Measurements from ENCODE around the gene SPPL3. TPM values are rescaled to one million over a fixed set of nuclear protein-coding genes. Genes with fewer than 3 reads are reported as not detected.

SPPL3 gene
- total RNA-seq, 1 experiment from 2014 or later, result 39.7 TPM

DNA sequence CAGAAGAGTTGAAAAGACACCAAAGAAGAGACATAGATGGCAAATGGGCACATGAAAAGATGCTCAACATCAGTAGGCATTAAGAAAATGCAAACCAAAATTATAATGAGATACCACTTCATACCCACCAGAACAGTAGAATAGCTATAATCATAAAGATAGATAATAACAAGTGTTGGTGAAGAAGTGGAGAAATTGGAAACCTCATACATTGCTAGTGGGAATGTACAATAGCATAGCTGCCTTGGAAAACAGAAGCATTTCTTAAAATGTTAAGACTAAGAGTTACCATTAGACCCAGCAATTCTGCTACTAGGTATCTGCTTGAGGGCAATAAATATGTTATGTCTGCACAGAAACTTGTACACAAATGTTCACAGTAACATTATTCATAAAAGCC lies 99.7 kb downstream of the SPPL3 start:
- ATAC-seq (no peak), DNase-seq (ENCODE audit: low read depth, low spot score) (no peak)
- Histone ChIP-seq H3K9me2 (ENCODE audit: insufficient read depth) (no peaks in the 10 kb centered on the region), H3K4me2 (ENCODE audit: low read length) (no peak overlapping the region), H3K4me3 (replicated peaks in 1 of 2; ENCODE audit: low read depth in 1 of 2, low read length in 2 of 2) (no peak overlapping the region), H3K79me2 (ENCODE audit: insufficient read depth, low read length) (no peaks in the 10 kb centered on the region), H3K9ac (ENCODE audit: low read length) (no peak overlapping the region), H3K27ac (ENCODE audit: low read depth, low read length) (no peak overlapping the region), H3K27me3 (ENCODE audit: insufficient read depth, low read length) (no peaks in the 10 kb centered on the region), H3K9me3 (ENCODE audit: control insufficient read depth in 1 of 2, insufficient read depth in 1 of 2, low read depth in 1 of 2, low read length in 2 of 2) (no peaks in the 10 kb centered on the region), H3K4me1 (ENCODE audit: control insufficient read depth in 1 of 2, insufficient read depth in 2 of 2, low read length in 2 of 2) (no peaks in the 10 kb centered on the region), H4K20me1 (ENCODE audit: insufficient read depth) (no peaks in the 10 kb centered on the region), H2AFZ (ENCODE audit: low read depth, low read length, poor library complexity, severe bottlenecking) (no peak overlapping the region), H3K36me3 (ENCODE audit: control insufficient read depth in 1 of 2, insufficient read depth in 2 of 2, low read length in 2 of 2) (no peaks in the 10 kb centered on the region)
- TF ChIP-seq ELF1 (IDR thresholded peaks at IDR 0.05; ENCODE audit: borderline replicate concordance, low read depth) (no peak), ZNF274 (IDR thresholded peaks at IDR 0.05; ENCODE audit: low read depth, low read length) (no peak), SRF (IDR thresholded peaks at IDR 0.05; ENCODE audit: low read depth) (no peak), EZH2 (IDR thresholded peaks at IDR 0.05) (no peak), FOSL1 (IDR thresholded peaks at IDR 0.05; ENCODE audit: low read depth) (no peak), CBX3 (IDR thresholded peaks at IDR 0.05; ENCODE audit: low read depth) (no peak), POLR2AphosphoS5 (IDR thresholded peaks at IDR 0.05; ENCODE audit: low read depth, low read length) (no peak), ZFX (IDR thresholded peaks at IDR 0.05) (no peak), JUND (IDR thresholded peaks at IDR 0.05) (no peak), YY1 (IDR thresholded peaks at IDR 0.05; ENCODE audit: extremely low read depth, insufficient replicate concordance, low read depth, low read length) (no peak), POLR2A (IDR thresholded peaks at IDR 0.05; ENCODE audit: borderline replicate concordance, extremely low read depth, insufficient read depth, insufficient read length) (no peak), CEBPB (IDR thresholded peaks at IDR 0.05; ENCODE audit: low read depth) (no peak), SP1 (IDR thresholded peaks at IDR 0.05; ENCODE audit: low read depth) (no peak), RAD21 (IDR thresholded peaks at IDR 0.05; ENCODE audit: low read depth) (no peak), EZH2phosphoT487 (IDR thresholded peaks at IDR 0.05; ENCODE audit: borderline replicate concordance) (no peak), TCF7L2 (IDR thresholded peaks at IDR 0.05; ENCODE audit: borderline replicate concordance, extremely low read depth, insufficient read depth, insufficient read length) (no peak)
- TF ChIP-seq, protein P1, sequence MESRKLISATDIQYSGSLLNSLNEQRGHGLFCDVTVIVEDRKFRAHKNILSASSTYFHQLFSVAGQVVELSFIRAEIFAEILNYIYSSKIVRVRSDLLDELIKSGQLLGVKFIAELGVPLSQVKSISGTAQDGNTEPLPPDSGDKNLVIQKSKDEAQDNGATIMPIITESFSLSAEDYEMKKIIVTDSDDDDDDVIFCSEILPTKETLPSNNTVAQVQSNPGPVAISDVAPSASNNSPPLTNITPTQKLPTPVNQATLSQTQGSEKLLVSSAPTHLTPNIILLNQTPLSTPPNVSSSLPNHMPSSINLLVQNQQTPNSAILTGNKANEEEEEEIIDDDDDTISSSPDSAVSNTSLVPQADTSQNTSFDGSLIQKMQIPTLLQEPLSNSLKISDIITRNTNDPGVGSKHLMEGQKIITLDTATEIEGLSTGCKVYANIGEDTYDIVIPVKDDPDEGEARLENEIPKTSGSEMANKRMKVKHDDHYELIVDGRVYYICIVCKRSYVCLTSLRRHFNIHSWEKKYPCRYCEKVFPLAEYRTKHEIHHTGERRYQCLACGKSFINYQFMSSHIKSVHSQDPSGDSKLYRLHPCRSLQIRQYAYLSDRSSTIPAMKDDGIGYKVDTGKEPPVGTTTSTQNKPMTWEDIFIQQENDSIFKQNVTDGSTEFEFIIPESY (IDR thresholded peaks at IDR 0.05; ENCODE audit: extremely low read depth, insufficient replicate concordance, low read length), result no peak
- TF ChIP-seq, protein P2, sequence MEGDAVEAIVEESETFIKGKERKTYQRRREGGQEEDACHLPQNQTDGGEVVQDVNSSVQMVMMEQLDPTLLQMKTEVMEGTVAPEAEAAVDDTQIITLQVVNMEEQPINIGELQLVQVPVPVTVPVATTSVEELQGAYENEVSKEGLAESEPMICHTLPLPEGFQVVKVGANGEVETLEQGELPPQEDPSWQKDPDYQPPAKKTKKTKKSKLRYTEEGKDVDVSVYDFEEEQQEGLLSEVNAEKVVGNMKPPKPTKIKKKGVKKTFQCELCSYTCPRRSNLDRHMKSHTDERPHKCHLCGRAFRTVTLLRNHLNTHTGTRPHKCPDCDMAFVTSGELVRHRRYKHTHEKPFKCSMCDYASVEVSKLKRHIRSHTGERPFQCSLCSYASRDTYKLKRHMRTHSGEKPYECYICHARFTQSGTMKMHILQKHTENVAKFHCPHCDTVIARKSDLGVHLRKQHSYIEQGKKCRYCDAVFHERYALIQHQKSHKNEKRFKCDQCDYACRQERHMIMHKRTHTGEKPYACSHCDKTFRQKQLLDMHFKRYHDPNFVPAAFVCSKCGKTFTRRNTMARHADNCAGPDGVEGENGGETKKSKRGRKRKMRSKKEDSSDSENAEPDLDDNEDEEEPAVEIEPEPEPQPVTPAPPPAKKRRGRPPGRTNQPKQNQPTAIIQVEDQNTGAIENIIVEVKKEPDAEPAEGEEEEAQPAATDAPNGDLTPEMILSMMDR (IDR thresholded peaks at IDR 0.05 in 2 of 3, conservative IDR thresholded peaks at IDR 0.05 in 1 of 3; ENCODE audit: borderline replicate concordance in 1 of 3, insufficient read depth in 1 of 3, low read depth in 2 of 3, low read length in 2 of 3), result no peak
- TF ChIP-seq, protein P3, sequence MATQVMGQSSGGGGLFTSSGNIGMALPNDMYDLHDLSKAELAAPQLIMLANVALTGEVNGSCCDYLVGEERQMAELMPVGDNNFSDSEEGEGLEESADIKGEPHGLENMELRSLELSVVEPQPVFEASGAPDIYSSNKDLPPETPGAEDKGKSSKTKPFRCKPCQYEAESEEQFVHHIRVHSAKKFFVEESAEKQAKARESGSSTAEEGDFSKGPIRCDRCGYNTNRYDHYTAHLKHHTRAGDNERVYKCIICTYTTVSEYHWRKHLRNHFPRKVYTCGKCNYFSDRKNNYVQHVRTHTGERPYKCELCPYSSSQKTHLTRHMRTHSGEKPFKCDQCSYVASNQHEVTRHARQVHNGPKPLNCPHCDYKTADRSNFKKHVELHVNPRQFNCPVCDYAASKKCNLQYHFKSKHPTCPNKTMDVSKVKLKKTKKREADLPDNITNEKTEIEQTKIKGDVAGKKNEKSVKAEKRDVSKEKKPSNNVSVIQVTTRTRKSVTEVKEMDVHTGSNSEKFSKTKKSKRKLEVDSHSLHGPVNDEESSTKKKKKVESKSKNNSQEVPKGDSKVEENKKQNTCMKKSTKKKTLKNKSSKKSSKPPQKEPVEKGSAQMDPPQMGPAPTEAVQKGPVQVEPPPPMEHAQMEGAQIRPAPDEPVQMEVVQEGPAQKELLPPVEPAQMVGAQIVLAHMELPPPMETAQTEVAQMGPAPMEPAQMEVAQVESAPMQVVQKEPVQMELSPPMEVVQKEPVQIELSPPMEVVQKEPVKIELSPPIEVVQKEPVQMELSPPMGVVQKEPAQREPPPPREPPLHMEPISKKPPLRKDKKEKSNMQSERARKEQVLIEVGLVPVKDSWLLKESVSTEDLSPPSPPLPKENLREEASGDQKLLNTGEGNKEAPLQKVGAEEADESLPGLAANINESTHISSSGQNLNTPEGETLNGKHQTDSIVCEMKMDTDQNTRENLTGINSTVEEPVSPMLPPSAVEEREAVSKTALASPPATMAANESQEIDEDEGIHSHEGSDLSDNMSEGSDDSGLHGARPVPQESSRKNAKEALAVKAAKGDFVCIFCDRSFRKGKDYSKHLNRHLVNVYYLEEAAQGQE (IDR thresholded peaks at IDR 0.05; ENCODE audit: low read depth), result no peak
- TF ChIP-seq, protein P4, sequence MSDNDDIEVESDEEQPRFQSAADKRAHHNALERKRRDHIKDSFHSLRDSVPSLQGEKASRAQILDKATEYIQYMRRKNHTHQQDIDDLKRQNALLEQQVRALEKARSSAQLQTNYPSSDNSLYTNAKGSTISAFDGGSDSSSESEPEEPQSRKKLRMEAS (IDR thresholded peaks at IDR 0.05), result no peak
- ChIA-PET POLR2A (no interaction called here), CTCF (no interaction called here), RAD21 (ENCODE audit: low non-redundant PET in 1 of 2, low total read pairs in 2 of 2, uncharacterized antibody in 2 of 2, unreplicated experiment in 2 of 2) (no interaction called here)
- intact Hi-C loops (cut with micrococcal nuclease), result no loop called here
- BruUV-seq (replicated peaks), result no TSS peak

Data from HCT116 (cell line).